Stimulated activated CD4-positive, alpha-beta T cell treated with anti-CD3 and anti-CD28 coated beads, Interleukin-4, amount 100 ng/mL, for 24 hours (primary cell): ENCODE data around the gene PREX1.
A peak's percentile ranks its signal among the peaks of the same experiment; 100 is the strongest.

Source experiments
- DNase-seq: peaks from one replicate; pipeline ENCODE4 v3.0.0-alpha.2; 2020

The PREX1 gene

DNA sequence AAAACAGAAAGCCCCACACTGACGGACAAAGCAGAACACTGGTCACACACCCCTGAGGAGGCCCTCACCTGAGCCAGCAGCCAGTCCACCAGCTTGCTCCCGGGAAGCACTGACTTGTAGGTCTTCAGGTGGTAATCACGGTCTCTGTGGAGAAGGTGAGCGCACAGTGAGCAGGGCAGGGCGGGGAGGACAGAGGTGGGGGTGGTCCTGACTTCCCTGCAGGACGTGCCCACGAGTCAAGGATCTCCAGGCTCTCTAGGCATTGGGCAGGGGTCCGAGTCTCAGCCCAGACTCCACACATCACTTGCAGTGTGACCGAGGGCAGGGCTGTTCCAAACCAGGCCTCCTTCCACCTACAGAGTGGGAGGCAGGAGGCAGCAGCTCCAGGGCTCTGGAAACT lies 151.7 kb downstream of the PREX1 start:
- no peak for DNase-seq

DNA sequence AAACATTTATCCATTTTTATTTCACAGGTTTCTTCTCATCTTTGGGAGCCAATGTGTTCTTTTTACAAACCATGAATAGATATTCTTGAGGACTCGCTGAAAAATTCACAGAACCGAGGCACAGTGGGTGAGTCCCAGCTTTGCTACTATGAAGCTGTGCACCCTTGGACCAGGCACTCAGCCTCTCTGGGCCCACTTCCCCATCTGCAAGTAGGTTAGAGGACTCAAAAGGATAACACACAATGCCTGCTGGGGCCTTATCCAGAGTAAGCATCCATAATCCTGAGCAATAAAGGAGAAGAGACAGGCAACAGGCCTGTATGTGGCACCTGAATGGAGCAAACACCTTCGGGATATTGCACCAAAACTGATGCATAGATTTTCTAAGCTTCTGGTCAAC lies 153.3 kb downstream of the PREX1 start:
- no peak for DNase-seq

DNA sequence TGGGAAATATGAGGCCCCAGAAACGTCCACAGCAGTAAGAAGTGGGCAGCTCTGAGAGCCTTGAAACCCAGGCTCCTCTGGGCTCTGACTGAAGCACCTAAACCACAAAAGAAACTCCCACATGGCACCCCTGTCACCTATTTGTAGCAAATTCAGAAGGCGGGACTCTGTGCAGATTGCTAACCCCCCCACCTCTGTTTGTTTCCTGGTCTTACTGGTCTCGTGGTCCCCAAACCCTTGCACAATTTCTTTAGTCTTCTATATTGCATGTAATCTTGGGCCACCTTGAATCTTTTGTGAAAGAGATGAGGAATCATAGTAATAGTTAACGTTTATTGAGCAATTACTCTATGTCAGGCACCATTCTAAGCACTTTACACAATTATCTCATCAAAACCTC lies 154.3 kb downstream of the PREX1 start:
- no peak for DNase-seq

DNA sequence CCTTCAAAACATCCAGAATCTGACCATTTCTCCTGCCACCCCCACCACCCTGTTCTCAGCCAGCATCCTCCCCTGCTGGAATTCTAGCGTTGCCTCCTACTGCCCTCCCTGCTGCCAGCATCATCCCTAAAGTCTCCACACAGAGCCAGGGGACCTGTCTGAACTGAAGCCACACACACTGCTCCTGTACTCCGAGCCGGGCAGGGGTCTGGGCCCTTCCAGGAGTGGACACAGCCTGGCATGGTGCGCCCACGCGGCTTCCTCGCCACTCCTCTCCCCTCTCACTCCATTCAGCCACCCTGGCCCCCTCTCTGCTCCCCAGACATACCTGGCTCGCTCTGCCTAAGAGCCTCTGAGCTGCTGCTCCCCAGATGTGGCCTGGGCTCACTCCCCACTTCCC lies 155.5 kb downstream of the PREX1 start:
- DNase-seq: no peak

DNA sequence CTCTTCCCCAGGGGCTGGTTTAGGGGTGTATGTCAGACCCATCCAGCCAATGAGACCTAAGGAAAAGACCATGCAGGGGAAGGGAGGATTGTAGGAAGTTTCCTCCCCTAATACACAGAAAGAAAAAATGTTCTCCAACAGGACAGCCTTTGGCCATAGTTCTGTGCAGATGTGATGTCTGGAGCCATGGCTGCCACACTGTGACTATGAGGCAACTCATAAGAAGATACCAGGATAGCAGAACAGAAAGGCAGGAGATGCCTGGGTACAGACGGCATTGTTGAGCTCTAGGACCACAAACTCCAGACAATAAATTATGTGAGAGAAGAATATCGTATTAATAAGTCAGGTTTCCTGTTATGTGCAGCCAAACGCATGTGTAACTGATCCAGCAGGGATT lies 156.7 kb downstream of the PREX1 start:
- DNase-seq: no peak

DNA sequence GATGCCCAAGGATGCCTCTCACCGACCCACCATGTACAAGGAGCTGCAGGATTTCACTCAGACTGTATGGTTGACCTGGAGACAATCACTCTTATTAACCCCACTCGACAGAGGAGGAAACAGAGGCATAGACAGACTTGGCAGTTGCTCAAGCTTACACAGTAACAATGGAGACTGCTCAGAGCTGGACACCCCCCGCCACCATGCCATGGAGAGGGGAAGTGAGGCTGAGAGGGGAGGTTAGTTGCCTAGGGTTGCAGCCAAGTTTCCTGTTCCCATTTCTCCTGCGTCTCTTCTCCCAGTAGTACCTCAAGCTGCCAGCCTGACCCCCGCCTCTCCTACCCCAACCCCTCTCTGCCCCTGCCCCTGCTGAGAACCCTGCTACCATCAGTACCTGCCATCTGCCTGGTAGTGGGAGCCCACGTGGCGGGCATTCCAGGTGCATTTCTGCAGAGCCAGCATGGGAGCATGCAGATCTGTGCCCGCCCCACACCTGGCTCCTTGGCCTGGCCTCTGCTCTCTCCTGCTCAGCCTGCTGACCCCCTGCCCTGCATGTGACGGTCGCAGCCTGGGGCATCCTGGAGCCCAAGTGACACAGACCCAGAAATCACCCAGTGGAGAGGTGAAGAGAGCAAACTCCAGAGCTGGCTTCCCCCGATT lies 157.7 kb downstream of the PREX1 start:
- no peak for DNase-seq

DNA sequence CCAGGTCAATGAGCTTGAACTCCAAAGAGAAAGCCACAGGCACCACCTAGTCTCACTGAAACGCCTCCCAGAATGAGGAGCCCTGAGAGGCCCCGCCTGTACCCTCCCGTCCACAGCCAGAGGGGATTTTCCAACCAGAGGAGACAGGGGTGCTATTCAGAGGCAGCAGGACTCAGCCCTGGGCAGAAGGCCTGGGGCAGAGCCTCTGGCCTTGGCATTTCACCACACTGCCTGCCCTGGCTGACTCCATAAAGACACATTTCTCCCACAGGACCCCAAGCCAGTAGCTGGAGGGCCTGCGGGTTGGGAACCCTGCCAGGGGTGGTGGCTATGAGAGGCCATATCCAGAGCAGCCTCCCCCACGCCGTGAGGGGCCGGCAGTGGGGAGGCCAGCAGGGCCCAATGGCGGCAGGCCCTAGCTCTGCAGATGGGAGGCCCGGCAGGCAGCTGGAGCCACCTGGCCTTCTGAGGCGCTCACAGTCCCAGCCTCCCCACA lies 159.3 kb downstream of the PREX1 start:
- DNase-seq: no peak

DNA sequence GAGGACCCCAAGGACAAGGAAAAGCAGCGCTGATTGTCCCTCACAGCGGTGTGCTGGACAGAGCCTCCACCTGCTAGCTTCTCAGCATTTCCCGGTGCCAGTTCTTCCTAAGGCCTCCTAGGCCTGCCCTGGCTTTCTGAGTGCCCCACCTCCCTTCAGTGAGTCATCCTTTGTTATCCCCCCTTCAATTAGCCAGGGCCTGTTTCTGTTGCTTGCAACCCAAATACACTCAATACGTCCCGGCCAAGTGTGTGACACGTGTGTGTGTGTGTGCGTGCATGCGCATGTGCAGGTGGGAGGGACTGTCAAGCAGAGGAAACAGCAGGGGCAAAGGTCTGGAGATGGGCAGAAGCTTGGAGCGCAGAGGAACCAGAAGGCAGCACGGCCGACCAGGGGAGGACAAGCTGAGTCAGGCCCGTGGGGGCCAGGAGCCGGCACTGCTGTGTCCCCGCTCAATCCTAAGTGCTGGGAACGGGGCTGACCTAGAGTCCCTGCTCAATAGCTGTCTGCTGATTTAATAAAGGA lies 159.8 kb downstream of the PREX1 start:
- no peak for DNase-seq

DNA sequence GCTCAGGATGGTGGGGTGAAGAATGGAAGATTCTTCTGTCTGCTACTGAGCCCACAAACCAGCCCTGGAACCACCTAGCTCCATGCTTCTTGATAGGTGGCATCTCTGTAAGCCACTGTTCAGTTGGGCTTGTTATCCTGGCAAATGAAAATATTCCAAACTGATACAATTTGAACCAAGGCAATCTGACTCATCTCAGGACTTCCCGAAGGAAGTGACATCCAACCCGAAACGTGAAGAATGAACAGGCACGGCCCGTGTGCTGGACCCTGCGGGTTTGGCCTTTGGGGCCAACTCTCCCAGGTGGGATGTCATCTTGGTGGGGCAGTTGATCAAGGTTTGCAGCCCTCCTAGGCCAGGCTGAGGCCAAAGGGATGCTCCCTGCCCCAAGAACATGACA lies 160.3 kb downstream of the PREX1 start:
- DNase-seq: no peak

DNA sequence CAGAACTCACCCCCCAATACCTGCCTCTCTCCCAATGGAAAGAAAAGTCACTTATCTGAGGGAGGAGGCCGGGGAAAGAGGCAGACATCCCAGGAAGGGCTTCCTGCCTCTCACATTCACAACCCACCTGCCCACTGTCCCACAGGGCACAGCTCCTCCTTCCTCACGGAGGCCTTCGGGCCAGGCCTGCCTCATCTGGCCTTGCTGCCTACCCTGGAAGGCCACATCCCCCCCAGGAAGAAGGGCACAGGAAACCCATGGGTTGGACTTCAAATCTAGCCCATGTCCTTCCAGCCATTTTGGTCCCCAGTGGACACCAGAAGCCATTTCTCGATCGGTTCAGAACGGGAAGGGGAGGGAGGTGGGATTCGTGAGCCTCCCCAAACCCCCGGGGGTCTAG lies 162.0 kb downstream of the PREX1 start:
- DNase-seq: no peak

DNA sequence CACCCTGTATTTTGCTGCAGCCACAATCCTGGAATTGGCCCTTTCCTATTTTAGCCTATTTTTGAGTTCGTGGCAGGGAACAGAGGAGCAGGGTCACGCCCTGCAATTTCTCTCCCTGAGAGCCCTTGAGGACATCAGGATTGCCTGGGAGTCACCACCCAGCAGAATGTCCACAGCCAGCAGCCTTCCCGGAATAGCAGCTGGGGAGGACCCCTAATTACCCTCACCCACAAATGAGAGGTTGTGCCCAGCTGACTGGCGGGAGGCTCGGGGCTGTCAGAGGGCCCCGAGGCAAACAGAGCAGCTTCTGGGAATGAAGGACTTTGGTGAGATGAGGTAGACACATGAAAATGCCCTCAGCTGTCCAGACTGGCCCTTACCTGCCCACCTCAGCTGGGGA lies 165.1 kb downstream of the PREX1 start:
- DNase-seq: no peak

DNA sequence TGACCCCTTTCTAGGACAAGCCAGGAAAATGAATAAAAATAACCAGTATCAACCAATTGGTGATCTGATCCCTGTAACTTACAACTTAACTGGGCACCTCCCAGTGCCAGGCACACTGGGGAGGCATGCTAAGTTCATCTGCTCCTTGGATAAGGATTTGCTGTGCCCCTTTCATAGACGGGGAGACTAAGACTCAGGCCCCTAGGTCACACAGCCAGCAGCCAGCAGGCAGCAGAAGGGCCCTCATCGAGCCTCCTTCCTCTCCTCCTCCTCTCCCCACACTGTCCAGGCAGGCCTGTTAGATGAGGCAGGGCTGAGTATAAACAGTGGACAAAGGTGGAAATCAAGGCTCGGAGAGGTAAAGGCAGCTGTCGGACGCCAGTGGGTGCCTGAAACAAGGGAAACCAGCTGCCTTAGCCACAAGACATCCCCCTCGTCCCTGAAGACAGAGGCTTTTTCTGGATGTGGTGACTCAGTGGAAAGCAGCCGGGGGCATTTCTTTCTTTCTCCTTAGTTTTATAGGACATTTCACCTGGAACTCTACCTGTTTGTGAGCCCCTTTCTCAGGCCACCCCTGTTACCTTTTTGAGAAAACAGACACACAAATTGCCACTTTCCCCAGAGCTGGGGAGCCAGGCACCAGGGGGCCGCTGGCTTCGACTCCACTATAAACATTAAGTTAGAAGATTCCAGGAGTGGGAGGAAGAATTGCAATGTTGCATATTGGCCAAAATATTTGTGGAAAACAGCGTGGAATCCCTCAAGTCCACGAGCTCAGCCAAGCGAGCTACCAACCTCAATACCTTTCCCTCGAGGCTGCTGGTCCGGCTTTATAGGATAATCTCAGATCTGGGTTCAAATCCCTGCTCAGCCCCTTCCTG lies 166.0 kb downstream of the PREX1 start:
- DNase-seq: no peak

DNA sequence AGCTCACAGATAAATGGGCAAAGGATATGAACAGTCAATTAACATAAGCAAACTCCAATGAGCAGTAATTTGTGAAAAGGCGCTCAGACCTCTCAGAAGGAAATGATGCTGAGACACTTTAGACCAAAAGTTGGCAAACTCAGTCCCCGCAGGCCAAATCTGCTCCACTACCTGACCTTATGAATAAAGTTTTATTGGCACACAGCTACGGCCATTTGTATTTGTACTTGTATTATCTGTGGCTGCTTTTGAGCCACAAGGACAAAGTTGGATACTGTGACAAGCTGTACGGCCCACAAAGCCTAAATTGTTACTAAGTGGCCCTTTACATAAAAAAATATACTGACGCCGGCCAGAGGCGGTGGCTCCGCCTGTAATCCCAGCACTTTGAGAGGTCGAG lies 167.0 kb downstream of the PREX1 start:
- no peak for DNase-seq

DNA sequence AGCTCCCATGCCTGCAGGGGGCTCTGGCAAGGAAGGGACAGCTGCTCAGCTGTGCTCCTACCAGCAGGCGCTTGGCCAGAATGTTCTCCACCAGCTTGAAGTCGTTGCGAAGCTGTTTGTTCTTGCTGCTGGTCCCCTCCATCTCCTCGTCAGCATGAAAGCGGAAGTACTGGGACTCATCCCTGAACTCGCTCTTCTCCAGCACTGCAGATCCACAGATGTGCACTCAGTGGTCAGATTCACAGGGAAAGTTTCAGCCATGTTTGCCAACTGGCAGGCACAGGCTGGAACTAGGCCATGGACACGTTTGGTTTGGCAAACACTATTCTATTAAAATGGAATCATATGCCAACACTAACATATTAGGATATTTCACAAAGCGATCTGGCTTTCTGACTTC lies 167.9 kb downstream of the PREX1 start:
- DNase-seq: no peak

DNA sequence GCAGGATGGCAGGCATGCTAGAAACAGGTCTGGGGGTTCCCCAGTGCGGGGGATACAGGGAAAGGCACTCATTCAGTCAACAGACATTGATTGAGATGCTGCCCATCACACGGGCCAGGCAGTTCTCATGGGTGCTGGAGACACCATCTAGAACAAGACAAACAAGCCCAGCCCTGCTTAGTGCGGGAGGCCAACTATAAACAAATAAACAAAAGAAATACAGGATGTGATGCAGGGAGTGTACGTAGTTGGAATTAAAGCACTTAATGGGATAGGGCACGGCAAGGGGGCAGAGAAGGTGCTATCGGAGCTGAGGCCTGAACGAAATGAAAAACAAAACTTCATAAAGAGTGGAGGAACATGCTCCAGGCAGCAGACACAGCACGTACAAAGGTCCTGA lies 169.3 kb downstream of the PREX1 start:
- no peak for DNase-seq

DNA sequence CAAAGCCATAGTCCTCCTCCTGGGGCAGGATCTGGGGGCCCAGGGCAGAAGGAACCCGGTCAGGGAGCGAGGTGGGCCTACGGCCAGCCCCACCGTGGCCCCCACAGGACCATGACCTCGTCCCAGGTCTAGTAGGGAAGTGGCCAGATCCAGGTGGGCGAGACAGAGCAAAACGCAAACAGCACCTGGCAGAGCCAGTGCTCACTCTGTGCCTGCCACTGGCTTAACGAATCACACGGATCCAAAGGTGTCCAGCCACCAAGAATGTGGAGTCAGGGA lies 169.7 kb downstream of the PREX1 start:
- DNase-seq: no peak

DNA sequence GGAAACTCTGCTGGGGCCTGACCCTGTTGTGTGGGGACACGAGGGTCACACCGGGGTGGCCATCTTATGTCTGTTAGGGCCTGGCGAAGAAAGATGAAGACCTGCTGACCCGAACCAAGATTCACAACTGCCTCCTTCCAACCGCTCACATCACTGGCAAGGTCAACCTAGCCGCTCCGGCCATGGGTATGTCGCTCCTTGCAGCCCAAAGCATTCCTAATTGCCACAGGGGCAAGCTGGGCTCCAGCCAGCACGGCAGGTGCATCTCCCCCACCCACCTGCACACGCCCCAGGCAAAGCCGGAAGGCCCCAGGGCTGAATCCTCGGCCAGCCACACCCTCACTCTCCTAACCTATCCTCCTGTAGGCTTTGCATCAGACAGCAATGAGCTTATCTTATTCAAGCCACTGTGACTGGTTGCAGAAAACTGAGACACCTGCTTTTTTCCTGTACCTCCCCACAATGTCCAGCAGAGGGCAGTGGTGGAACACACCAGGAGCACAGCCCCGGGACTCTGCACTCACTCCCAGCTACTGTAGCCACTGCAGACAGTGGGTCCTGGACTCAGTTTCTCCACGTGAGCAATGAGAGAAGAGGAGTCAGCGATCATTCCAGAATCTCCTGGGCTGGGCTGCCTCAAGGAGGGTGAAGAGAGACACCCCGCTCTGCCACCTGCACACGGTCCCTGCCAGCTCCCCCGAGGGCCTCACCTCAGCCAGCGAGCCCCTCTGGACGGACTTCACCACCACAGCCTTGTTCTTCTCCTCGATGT lies 170.2 kb downstream of the PREX1 start:
- peak; percentile 72 for DNase-seq

DNA sequence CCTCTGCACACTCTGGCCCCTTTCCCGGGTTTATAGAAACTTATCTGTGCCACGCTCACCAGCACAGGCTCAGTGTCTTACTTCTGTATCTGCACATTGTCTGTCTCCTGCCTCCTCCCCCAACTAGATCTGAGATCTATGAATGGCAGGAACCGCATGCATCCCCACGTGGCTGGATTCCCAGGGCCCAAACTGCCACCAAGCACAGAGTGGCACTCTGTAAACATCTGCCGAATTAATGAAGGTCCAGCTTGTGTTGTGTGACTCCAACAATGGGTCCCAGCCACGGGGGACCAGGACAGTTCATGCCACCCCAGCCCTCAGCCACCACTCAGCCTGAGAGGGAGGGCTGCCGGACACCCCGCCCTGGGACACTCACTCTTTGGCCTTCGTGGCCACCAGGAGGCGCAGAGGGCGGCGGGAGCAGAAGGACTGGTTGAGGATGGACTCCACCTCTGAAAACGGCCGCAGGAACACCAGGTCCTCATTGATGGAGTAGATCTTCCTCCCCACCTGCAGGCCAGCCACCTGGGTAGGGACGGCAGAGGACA lies 171.1 kb downstream of the PREX1 start:
- no peak for DNase-seq

DNA sequence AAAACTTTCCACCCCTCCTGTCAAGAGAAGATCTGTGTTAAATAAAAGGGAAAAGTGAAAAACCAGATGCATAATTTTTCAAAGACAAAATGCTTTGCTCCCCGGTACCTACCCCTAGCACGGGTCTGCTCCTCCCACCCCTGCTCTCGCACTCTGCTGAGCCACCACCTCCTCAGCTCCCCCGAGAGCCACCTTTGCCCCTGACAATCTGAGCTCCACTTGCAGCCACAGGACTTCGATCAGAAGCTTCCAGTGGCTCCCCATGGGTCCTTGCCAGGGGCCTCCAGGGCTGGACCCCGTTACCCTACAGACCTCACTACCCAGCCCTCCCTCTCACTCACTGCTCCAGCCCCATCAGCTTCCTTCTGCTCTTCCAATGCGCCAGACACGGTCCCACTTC lies 171.7 kb downstream of the PREX1 start:
- no peak for DNase-seq

DNA sequence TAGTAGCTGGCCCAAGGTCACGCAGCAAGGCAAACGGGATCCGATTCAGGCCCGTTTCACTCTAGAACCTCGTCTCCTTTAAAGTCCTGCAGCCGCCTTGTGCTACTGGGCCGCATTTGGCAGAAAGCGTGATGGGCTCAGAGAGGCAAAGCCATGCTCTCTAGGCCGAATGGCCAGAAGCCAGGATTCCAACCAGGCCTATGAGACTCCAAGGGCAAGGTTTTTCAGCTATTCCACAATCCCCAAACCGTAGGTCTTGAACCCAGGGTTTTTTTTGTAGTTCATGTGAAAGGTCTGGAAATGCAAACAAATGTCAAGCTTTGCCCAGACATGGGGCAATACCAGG lies 174.1 kb downstream of the PREX1 start:
- no peak for DNase-seq

DNA sequence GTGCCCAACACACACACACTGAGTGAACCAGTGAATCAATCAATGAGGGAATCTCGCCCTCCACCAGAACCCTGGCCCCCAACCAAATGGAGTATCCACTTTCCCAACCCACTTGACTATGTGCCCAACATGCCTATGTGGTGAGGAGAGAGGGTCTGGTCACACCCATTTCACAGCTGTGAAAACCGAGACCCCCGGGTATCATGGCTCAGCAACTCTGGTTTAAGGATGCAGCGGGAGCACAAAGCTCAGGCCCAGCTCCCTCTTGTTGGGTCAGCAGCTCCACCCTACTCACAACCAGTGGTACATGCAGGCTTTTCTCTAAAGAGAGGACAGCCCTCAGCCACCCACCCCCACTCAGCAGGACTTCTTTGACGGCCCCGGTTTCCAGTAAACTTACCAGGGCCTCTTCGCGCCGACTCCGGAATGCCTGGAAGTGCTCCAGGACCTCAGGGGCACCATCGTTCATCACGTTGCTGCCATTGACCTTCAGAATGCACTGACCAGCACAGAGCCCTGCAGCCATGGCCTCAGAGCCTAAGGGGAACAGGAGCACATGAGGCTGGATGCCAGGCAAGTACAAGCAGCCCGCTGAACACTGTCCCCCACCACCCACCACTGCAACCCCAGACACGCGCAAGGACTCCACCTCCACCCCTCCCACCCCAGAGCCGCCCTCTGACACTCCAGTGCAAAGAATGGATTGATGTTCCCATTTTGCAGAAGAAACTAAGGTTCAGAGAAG lies 174.7 kb downstream of the PREX1 start:
- DNase-seq: no peak

DNA sequence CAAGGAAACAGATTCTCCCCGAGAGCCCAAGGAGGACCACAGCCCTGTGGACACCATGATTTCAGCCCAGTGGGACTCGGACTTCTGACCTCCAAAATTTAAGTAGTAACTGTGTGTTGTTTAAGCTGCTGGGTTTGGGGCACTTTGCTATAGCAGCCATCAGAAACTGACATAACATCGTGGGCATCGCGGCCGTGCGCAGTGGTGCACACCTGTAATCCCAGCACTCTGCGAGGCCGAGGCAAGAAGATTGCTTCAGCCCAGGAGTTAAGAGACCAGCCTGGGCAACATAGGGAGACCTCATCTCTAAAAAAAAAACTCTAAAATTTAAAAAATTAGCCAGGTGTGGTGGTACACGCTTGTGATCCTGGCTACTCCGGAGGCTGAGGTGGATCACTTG lies 175.8 kb downstream of the PREX1 start:
- DNase-seq: no peak

DNA sequence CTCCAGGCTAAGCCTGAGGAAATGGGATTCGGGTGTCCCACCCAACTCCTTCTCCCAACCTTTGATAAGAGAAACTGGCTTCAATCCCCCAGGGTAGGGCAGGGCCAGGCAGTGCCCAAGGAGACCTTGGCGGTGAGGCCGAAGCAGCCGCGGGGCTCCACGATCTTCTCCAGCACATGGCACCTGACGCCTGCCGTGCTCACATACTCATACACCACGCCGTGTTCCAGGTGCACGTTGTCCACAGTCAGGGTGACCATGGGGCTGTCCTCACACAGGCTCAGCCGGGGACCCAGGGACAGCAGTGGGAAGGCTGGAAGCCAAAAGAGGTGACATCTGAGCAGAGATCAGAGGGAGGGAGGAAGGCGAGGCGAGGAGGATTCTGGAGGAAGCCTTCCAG lies 176.5 kb downstream of the PREX1 start:
- no peak for DNase-seq
